Measurements from ENCODE around the gene SELENOV. TPM values are rescaled to one million over a fixed set of nuclear protein-coding genes. Genes with fewer than 3 reads are reported as not detected.
A peak's percentile ranks its signal among the peaks of the same experiment; 100 is the strongest.

Gene SELENOV
- total and polyA plus RNA-seq, 9 of the 15 experiments (the other 6 are each of a cell fraction or from before 2014, with no cell fraction given), result 0.04 to 0.09 (median 0.06) TPM; not detected in 4

DNA sequence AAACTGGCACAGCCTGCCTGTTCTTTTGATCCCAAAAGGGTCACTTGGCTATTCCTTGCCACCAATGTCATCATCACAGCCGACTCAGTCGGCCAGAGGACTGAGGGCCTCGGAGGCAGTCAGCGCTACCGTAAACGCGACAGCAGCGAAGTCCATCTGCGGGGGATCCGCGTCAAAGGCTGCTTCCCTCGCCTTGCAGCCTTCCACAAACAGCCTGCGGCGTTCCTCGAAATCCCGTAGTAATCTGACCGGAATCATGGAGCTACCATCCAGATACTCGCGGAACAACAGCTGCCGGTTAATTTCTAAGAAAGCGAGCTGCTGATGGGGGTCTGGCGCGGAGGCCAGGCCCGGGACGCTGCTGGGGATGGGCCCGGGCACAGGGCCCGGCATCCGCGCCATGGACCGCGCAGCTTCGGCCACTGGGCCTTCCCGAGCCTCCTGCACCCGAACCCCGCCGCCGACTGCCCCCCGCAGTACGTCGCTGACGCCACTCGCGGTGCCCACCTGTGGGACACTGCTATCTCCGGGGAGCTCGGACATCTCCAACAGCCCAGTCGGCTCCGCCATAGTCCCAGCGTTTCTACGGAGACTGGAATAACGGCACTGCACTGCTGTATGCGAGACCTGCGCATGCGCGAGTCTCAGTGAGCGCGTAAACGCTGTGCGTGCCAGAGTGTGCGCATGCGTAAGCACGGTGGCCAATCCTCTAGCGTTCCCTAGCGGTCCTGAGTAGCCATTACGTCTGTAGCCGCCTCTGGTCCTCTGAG, 17.5 kb downstream of the SELENOV start, which contains the start of gene EID2B (continued):
- TF ChIP-seq, protein P1, sequence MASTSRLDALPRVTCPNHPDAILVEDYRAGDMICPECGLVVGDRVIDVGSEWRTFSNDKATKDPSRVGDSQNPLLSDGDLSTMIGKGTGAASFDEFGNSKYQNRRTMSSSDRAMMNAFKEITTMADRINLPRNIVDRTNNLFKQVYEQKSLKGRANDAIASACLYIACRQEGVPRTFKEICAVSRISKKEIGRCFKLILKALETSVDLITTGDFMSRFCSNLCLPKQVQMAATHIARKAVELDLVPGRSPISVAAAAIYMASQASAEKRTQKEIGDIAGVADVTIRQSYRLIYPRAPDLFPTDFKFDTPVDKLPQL (IDR thresholded peaks at IDR 0.05; ENCODE audit: extremely low read depth, insufficient read length), result no peak
- TF ChIP-seq ZNF76 (CRISPR knock-in tag; IDR thresholded peaks at IDR 0.05; ENCODE audit: borderline replicate concordance) (no peak), KHSRP (IDR thresholded peaks at IDR 0.05) (no peak), PTBP1 (IDR thresholded peaks at IDR 0.05; ENCODE audit: low read depth, low read length) (no peak), ZNF253 (CRISPR knock-in tag; conservative IDR thresholded peaks at IDR 0.05) (no peak), THRAP3 (IDR thresholded peaks at IDR 0.05; ENCODE audit: borderline replicate concordance) (no peak), NUFIP1 (IDR thresholded peaks at IDR 0.05; ENCODE audit: partially characterized antibody) (no peak), PHF20 (IDR thresholded peaks at IDR 0.05; ENCODE audit: partially characterized antibody) (peak; percentile 54), RBM17 (IDR thresholded peaks at IDR 0.05; ENCODE audit: borderline replicate concordance, low read depth, low read length) (no peak), RAD51 (IDR thresholded peaks at IDR 0.05; ENCODE audit: borderline replicate concordance, low read depth) (no peak), KDM2B (CRISPR knock-in tag; IDR thresholded peaks at IDR 0.05) (no peak), BCOR (IDR thresholded peaks at IDR 0.05) (no peak)
- TF ChIP-seq, protein P2, sequence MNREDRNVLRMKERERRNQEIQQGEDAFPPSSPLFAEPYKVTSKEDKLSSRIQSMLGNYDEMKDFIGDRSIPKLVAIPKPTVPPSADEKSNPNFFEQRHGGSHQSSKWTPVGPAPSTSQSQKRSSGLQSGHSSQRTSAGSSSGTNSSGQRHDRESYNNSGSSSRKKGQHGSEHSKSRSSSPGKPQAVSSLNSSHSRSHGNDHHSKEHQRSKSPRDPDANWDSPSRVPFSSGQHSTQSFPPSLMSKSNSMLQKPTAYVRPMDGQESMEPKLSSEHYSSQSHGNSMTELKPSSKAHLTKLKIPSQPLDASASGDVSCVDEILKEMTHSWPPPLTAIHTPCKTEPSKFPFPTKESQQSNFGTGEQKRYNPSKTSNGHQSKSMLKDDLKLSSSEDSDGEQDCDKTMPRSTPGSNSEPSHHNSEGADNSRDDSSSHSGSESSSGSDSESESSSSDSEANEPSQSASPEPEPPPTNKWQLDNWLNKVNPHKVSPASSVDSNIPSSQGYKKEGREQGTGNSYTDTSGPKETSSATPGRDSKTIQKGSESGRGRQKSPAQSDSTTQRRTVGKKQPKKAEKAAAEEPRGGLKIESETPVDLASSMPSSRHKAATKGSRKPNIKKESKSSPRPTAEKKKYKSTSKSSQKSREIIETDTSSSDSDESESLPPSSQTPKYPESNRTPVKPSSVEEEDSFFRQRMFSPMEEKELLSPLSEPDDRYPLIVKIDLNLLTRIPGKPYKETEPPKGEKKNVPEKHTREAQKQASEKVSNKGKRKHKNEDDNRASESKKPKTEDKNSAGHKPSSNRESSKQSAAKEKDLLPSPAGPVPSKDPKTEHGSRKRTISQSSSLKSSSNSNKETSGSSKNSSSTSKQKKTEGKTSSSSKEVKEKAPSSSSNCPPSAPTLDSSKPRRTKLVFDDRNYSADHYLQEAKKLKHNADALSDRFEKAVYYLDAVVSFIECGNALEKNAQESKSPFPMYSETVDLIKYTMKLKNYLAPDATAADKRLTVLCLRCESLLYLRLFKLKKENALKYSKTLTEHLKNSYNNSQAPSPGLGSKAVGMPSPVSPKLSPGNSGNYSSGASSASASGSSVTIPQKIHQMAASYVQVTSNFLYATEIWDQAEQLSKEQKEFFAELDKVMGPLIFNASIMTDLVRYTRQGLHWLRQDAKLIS (CRISPR knock-in tag; IDR thresholded peaks at IDR 0.05), result no peak
- TF ChIP-seq, protein P3, sequence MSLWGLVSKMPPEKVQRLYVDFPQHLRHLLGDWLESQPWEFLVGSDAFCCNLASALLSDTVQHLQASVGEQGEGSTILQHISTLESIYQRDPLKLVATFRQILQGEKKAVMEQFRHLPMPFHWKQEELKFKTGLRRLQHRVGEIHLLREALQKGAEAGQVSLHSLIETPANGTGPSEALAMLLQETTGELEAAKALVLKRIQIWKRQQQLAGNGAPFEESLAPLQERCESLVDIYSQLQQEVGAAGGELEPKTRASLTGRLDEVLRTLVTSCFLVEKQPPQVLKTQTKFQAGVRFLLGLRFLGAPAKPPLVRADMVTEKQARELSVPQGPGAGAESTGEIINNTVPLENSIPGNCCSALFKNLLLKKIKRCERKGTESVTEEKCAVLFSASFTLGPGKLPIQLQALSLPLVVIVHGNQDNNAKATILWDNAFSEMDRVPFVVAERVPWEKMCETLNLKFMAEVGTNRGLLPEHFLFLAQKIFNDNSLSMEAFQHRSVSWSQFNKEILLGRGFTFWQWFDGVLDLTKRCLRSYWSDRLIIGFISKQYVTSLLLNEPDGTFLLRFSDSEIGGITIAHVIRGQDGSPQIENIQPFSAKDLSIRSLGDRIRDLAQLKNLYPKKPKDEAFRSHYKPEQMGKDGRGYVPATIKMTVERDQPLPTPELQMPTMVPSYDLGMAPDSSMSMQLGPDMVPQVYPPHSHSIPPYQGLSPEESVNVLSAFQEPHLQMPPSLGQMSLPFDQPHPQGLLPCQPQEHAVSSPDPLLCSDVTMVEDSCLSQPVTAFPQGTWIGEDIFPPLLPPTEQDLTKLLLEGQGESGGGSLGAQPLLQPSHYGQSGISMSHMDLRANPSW (CRISPR knock-in tag; IDR thresholded peaks at IDR 0.05), result no peak
- TF ChIP-seq, protein P4, sequence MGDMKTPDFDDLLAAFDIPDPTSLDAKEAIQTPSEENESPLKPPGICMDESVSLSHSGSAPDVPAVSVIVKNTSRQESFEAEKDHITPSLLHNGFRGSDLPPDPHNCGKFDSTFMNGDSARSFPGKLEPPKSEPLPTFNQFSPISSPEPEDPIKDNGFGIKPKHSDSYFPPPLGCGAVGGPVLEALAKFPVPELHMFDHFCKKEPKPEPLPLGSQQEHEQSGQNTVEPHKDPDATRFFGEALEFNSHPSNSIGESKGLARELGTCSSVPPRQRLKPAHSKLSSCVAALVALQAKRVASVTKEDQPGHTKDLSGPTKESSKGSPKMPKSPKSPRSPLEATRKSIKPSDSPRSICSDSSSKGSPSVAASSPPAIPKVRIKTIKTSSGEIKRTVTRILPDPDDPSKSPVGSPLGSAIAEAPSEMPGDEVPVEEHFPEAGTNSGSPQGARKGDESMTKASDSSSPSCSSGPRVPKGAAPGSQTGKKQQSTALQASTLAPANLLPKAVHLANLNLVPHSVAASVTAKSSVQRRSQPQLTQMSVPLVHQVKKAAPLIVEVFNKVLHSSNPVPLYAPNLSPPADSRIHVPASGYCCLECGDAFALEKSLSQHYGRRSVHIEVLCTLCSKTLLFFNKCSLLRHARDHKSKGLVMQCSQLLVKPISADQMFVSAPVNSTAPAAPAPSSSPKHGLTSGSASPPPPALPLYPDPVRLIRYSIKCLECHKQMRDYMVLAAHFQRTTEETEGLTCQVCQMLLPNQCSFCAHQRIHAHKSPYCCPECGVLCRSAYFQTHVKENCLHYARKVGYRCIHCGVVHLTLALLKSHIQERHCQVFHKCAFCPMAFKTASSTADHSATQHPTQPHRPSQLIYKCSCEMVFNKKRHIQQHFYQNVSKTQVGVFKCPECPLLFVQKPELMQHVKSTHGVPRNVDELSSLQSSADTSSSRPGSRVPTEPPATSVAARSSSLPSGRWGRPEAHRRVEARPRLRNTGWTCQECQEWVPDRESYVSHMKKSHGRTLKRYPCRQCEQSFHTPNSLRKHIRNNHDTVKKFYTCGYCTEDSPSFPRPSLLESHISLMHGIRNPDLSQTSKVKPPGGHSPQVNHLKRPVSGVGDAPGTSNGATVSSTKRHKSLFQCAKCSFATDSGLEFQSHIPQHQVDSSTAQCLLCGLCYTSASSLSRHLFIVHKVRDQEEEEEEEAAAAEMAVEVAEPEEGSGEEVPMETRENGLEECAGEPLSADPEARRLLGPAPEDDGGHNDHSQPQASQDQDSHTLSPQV (IDR thresholded peaks at IDR 0.05), result no peak
- TF ChIP-seq, protein P5, sequence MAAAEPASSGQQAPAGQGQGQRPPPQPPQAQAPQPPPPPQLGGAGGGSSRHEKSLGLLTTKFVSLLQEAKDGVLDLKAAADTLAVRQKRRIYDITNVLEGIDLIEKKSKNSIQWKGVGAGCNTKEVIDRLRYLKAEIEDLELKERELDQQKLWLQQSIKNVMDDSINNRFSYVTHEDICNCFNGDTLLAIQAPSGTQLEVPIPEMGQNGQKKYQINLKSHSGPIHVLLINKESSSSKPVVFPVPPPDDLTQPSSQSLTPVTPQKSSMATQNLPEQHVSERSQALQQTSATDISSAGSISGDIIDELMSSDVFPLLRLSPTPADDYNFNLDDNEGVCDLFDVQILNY (CRISPR knock-in tag; IDR thresholded peaks at IDR 0.05), result no peak

Measured in K562 (cell line).